IMR-90 (cell line): Measurements from ENCODE around the gene PARVG. TPM values are rescaled to one million over a fixed set of nuclear protein-coding genes. Genes with fewer than 3 reads are reported as not detected.

ENCODE experiments used
- ATAC-seq: fragments of 200-7000 bp; cut with Tn5 transposase; 2 replicates; pipeline ENCODE4 v1.9.1; 2020; ENCODE audit warnings: low read depth, mild to moderate bottlenecking, moderate library complexity
- BruUV-seq: library from RNA; stranded (reverse); fragments of 400-500 nt; replicated peaks from 2 replicates; lab custom pipeline; 2021; lab: Mats Ljungman, UMichigan
- CTCF ChIA-PET: fragments of 300-600 bp; formaldehyde crosslinking; extraction: SDS; loops from one replicate; lab custom pipeline; 2021; ENCODE audit warnings: antibody characterized with exemption; lab: Yijun Ruan, JAX
- POLR2A ChIA-PET: fragments of 300-600 bp; sonication (Branson Sonifier 250); formaldehyde crosslinking; loops from one replicate; lab custom pipeline; 2022; ENCODE audit warnings: antibody characterized with exemption; ENCODE audit not compliant: unreplicated experiment; lab: Charles Lee
- DNase-seq: peaks from one replicate; pipeline ENCODE4 v3.0.0; 2013
- H2AFZ ChIP-seq: replicated peaks from 2 replicates; pipeline ENCODE3; 2013; ENCODE audit warnings: low read length, mild to moderate bottlenecking; ENCODE audit not compliant: poor library complexity
- H2AK5ac ChIP-seq: 2 replicates; pipeline ENCODE4 v1.6.1; 2013; ENCODE audit warnings: low read depth, low read length, inconsistent platforms
- H2AK9ac ChIP-seq: replicated peaks from 2 replicates; pipeline ENCODE3; 2013; ENCODE audit warnings: mild to moderate bottlenecking, low read depth, low read length, moderate library complexity; ENCODE audit not compliant: poor library complexity
- H2BK120ac ChIP-seq: 2 replicates; pipeline ENCODE4 v1.6.1; 2013; ENCODE audit warnings: low read depth, low read length, inconsistent platforms
- H2BK15ac ChIP-seq: 3 replicates; pipeline ENCODE4 v1.6.1; 2013; ENCODE audit warnings: low read depth, low read length, inconsistent platforms
- H2BK20ac ChIP-seq: 2 replicates; pipeline ENCODE4 v1.6.1; 2013; ENCODE audit warnings: low read depth, mild to moderate bottlenecking, inconsistent platforms, low read length, moderate library complexity
- H2BK5ac ChIP-seq: 2 replicates; pipeline ENCODE4 v1.6.1; 2013; ENCODE audit warnings: mild to moderate bottlenecking, low read depth, low read length, inconsistent platforms; ENCODE audit not compliant: poor library complexity, severe bottlenecking
- H3K14ac ChIP-seq: replicated peaks from 2 replicates; pipeline ENCODE4 v1.6.1; 2013; ENCODE audit warnings: low read depth, low read length, inconsistent platforms
- H3K18ac ChIP-seq: 2 replicates; pipeline ENCODE4 v1.6.1; 2013; ENCODE audit warnings: low read depth, low read length, control low read depth
- H3K23ac ChIP-seq: 2 replicates; pipeline ENCODE4 v1.6.1; 2013; ENCODE audit warnings: low read depth, low read length, inconsistent platforms
- H3K27ac ChIP-seq: 2 replicates; pipeline ENCODE4 v1.5.1; 2013; ENCODE audit warnings: mild to moderate bottlenecking, control low read depth, low read length; ENCODE audit not compliant: insufficient read depth
- H3K27me3 ChIP-seq: 2 replicates; pipeline ENCODE4 v1.6.1; 2013; ENCODE audit warnings: low read length; ENCODE audit not compliant: control insufficient read depth, insufficient read depth
- H3K36me3 ChIP-seq: 2 replicates; pipeline ENCODE4 v1.6.1; 2013; ENCODE audit warnings: low read length, mixed read lengths; ENCODE audit not compliant: control insufficient read depth, insufficient read depth
- H3K4ac ChIP-seq: 2 replicates; pipeline ENCODE4 v1.6.1; 2013; ENCODE audit warnings: low read depth, low read length, inconsistent platforms
- H3K4me1 ChIP-seq: 2 replicates; pipeline ENCODE4 v1.6.1; 2013; ENCODE audit warnings: low read length, mixed read lengths; ENCODE audit not compliant: control insufficient read depth, insufficient read depth
- H3K4me2 ChIP-seq: 2 replicates; pipeline ENCODE4 v1.6.1; 2013; ENCODE audit warnings: low read depth, mild to moderate bottlenecking, control low read depth, low read length, moderate library complexity
- H3K4me3 ChIP-seq: 2 replicates; pipeline ENCODE4 v1.5.1; 2013; ENCODE audit warnings: low read depth, mild to moderate bottlenecking, control low read depth, low read length, moderate library complexity; ENCODE audit not compliant: insufficient read depth
- H3K56ac ChIP-seq: 2 replicates; pipeline ENCODE4 v1.6.1; 2013; ENCODE audit warnings: low read length, inconsistent platforms; ENCODE audit not compliant: insufficient read depth; ENCODE audit errors: extremely low read depth
- H3K79me1 ChIP-seq, 2 experiments: 2 replicates each; pipeline ENCODE4 v1.6.1; 2013; ENCODE audit warnings: low read length in 2 of 2, inconsistent platforms in 1 of 2, low read depth in 1 of 2
- H3K9ac ChIP-seq: 2 replicates; pipeline ENCODE4 v1.6.1; 2013; ENCODE audit warnings: low read depth, low read length, control low read depth
- H3K9me1 ChIP-seq: 2 replicates; pipeline ENCODE4 v1.6.1; 2013; ENCODE audit warnings: low read length, inconsistent platforms; ENCODE audit not compliant: insufficient read depth
- H3K9me3 ChIP-seq: 2 replicates; pipeline ENCODE4 v1.6.1; 2013; ENCODE audit warnings: low read length; ENCODE audit not compliant: control insufficient read depth, insufficient read depth
- H4K20me1 ChIP-seq: 2 replicates; pipeline ENCODE4 v1.6.1; 2013; ENCODE audit warnings: low read length, inconsistent platforms; ENCODE audit not compliant: insufficient read depth
- H4K5ac ChIP-seq: 2 replicates; pipeline ENCODE4 v1.6.1; 2013; ENCODE audit warnings: mild to moderate bottlenecking, low read depth, low read length, control low read depth
- H4K8ac ChIP-seq, 2 experiments: 2 replicates each; pipeline ENCODE4 v1.6.1; 2013; ENCODE audit warnings: low read depth in 2 of 2, low read length in 2 of 2, control low read depth in 1 of 2, inconsistent platforms in 1 of 2
- H4K91ac ChIP-seq: 2 replicates; pipeline ENCODE4 v1.6.1; 2013; ENCODE audit warnings: low read depth, low read length, inconsistent platforms; ENCODE audit not compliant: insufficient read depth
- BHLHE40 ChIP-seq: fragments of 150-350 bp; IDR thresholded peaks from 2 replicates; pipeline ENCODE4 v1.6.1; 2016; ENCODE audit warnings: mild to moderate bottlenecking, low read depth, low read length
- CEBPB ChIP-seq: IDR thresholded peaks from 2 replicates; pipeline ENCODE4 v1.6.1; 2012; ENCODE audit warnings: low read depth, low read length, improper control_type of control experiment
- CHD1 ChIP-seq: IDR thresholded peaks from 2 replicates; pipeline ENCODE4 v1.6.1; 2012; ENCODE audit warnings: low read depth, low read length, improper control_type of control experiment
- CTCF ChIP-seq: conservative IDR thresholded peaks from 2 replicates; pipeline ENCODE4 v1.5.1; 2012; ENCODE audit warnings: mild to moderate bottlenecking, low read depth, low read length, improper control_type of control experiment
- FOS ChIP-seq: fragments of 150-350 bp; IDR thresholded peaks from 2 replicates; pipeline ENCODE4 v1.6.1; 2016; ENCODE audit warnings: low read depth, low read length
- MAFK ChIP-seq: IDR thresholded peaks from 2 replicates; pipeline ENCODE4 v1.6.1; 2012; ENCODE audit warnings: low read depth, low read length, improper control_type of control experiment
- MAZ ChIP-seq: IDR thresholded peaks from 2 replicates; pipeline ENCODE4 v1.6.1; 2012; ENCODE audit warnings: low read depth, mild to moderate bottlenecking, low read length, improper control_type of control experiment, moderate library complexity, borderline replicate concordance
- MXI1 ChIP-seq: IDR thresholded peaks from 2 replicates; pipeline ENCODE4 v1.6.1; 2012; ENCODE audit warnings: low read depth, mild to moderate bottlenecking, low read length, moderate library complexity, borderline replicate concordance
- NFE2L2 ChIP-seq: fragments of 150-350 bp; IDR thresholded peaks from 2 replicates; pipeline ENCODE4 v1.6.1; 2016; ENCODE audit warnings: low read depth, mild to moderate bottlenecking, low read length
- POLR2A ChIP-seq: IDR thresholded peaks from 2 replicates; pipeline ENCODE4 v1.6.1; 2012; ENCODE audit warnings: mild to moderate bottlenecking, low read depth, low read length
- RAD21 ChIP-seq: IDR thresholded peaks from 2 replicates; pipeline ENCODE4 v1.6.1; 2012; ENCODE audit warnings: low read length, improper control_type of control experiment
- RCOR1 ChIP-seq: IDR thresholded peaks from 2 replicates; pipeline ENCODE4 v1.6.1; 2012; ENCODE audit warnings: mild to moderate bottlenecking, low read length, improper control_type of control experiment; ENCODE audit not compliant: insufficient replicate concordance
- RFX5 ChIP-seq: IDR thresholded peaks from 2 replicates; pipeline ENCODE4 v1.8.0; 2012; ENCODE audit warnings: low read depth, mild to moderate bottlenecking, low read length, moderate library complexity
- SMC3 ChIP-seq: fragments of 150-350 bp; IDR thresholded peaks from 2 replicates; pipeline ENCODE4 v1.6.1; 2016; ENCODE audit warnings: low read depth, mild to moderate bottlenecking, antibody characterized with exemption, low read length, moderate library complexity
- USF2 ChIP-seq: fragments of 150-350 bp; IDR thresholded peaks from 2 replicates; pipeline ENCODE4 v1.6.1; 2017; ENCODE audit warnings: mild to moderate bottlenecking, antibody characterized with exemption, low read length, low read depth
- WGBS, 2 experiments: methylation state at CpG; one replicate each; pipeline versions ENCODE4 v1.1.5 to v1.1.7; 2013; ENCODE audit warnings: missing lambda C conversion rate in 2 of 2; ENCODE audit not compliant: insufficient read length in 1 of 2; ENCODE audit errors: extremely low coverage in 2 of 2; 5-methylcytosine and 5-hydroxymethylcytosine counted together
- dilution Hi-C: fragments of 300-500 bp; cut with HindIII; formaldehyde crosslinking; loops from one replicate; pipeline ENCODE4 v1.14.3; 2018; ENCODE audit warnings: low sequenced_read_pairs; ENCODE audit not compliant: unreplicated experiment
- in situ Hi-C: fragments of 300-500 bp; cut with MboI; formaldehyde crosslinking; loops from 3 replicates; pipeline ENCODE4 v1.14.3; 2019; ENCODE audit warnings: low sequenced_read_pairs, inconsistent platforms, mixed read lengths
- intact Hi-C: fragments of 100-400 bp; cut with micrococcal nuclease; formaldehyde crosslinking; loops from 2 replicates; pipeline ENCODE4 v1.10.0; 2022
- polyA plus RNA-seq, 3 experiments: library from polyadenylated mRNA; depleted of rRNA; stranded (reverse); fragments of >200 nt; gene quantifications; 2 replicates each; pipeline ENCODE4 v1.2.3, GENCODE V29; 2012; ENCODE audit warnings: low replicate concordance in 1 of 3
- total RNA-seq: library from RNA; depleted of rRNA; stranded (reverse); fragments of >200 nt; gene quantifications from 2 replicates; pipeline ENCODE4 v1.2.3, GENCODE V29; 2012
- TF ChIP-seq, protein P1 (sequence below): fragments of 150-350 bp; IDR thresholded peaks from 2 replicates; pipeline ENCODE4 v1.6.1; 2016; ENCODE audit warnings: low read depth, mild to moderate bottlenecking, low read length, moderate library complexity, borderline replicate concordance

PARVG gene
- total and polyA plus RNA-seq, 2 of the 4 experiments (the other 2 are of a cell fraction) = not detected

DNA sequence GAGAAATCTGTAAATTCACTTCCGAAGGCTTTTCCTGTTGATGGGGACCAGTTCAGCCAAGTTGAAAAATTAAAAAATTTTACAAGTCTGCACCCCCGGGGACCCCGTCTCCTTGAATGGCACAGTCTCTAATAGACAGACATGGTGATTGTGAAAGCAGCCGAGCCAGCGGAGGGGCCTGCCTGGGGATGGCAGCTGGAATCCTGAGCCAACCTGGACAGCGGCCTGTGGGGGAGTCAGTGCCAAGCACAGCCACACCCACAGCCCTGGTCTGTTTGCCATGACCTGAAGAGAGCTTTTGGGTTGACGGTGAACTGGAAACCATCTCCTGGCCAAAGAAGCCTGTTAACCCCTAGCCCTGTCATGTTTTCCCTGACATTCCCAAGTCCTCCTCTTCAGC is 64.7 kb downstream of the PARVG start:
- 73% methylated on average over 3 of the region's 7 CpGs; no CpG with 5 or more reads in 1 of the 2 experiments for WGBS, 2 experiments
- ATAC-seq (no peak), DNase-seq (no peak)
- Histone ChIP-seq H4K8ac (no peak overlapping the region), H4K91ac (no peak overlapping the region), H2AFZ (no peak overlapping the region), H3K56ac (no peak overlapping the region), H3K36me3 (peaks cover 2% of the 10 kb centered on the region; the same call in 1 of the 2 replicates), H3K27me3 (no peaks in the 10 kb centered on the region; the same call in none of the 2 replicates), H3K9ac (no peak overlapping the region), H2BK5ac (no peak overlapping the region), H3K4ac (no peak overlapping the region), H3K9me3 (peaks cover 7% of the 10 kb centered on the region), H4K20me1 (no peaks in the 10 kb centered on the region), H3K23ac (no peak overlapping the region), H3K18ac (no peak overlapping the region), H3K14ac (no peak overlapping the region), H2BK120ac (no peak overlapping the region), H2AK5ac (no peak overlapping the region), H3K4me1 (no peaks in the 10 kb centered on the region), H3K79me1 (no peaks in the 10 kb centered on the region), H3K4me3 (no peak overlapping the region), H4K5ac (no peak overlapping the region), H3K9me1 (no peaks in the 10 kb centered on the region), H2AK9ac (no peak overlapping the region), H3K4me2 (no peak overlapping the region), H2BK15ac (no peak overlapping the region), H2BK20ac (no peak overlapping the region), H3K27ac (no peak overlapping the region)
- dilution Hi-C loops = no loop called here
- in situ Hi-C loops = no loop called here
- intact Hi-C loops = no loop called here
- TF ChIP-seq CHD1 (no peak), BHLHE40 (no peak), USF2 (no peak), MXI1 (no peak), RAD21 (no peak), NFE2L2 (no peak), RFX5 (no peak), MAFK (no peak), RCOR1 (no peak), CTCF (no peak), FOS (no peak), SMC3 (no peak), CEBPB (no peak), POLR2A (no peak), MAZ (no peak)
- TF ChIP-seq, protein P1, sequence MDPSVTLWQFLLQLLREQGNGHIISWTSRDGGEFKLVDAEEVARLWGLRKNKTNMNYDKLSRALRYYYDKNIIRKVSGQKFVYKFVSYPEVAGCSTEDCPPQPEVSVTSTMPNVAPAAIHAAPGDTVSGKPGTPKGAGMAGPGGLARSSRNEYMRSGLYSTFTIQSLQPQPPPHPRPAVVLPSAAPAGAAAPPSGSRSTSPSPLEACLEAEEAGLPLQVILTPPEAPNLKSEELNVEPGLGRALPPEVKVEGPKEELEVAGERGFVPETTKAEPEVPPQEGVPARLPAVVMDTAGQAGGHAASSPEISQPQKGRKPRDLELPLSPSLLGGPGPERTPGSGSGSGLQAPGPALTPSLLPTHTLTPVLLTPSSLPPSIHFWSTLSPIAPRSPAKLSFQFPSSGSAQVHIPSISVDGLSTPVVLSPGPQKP = no peak
- no TSS peak for BruUV-seq
- ChIA-PET POLR2A (no interaction called here), CTCF (no interaction called here)
